K562 (cell line): ENCODE data around the gene SMG9. TPM values are rescaled to one million over a fixed set of nuclear protein-coding genes. Genes with fewer than 3 reads are reported as not detected.
A peak's percentile ranks its signal among the peaks of the same experiment; 100 is the strongest.

Experiments
- CTCF ChIP-seq, 3 experiments: IDR thresholded peaks in 2 of 3; conservative IDR thresholded peaks in 1 of 3; 2 replicates each; pipeline ENCODE4 v1.5.1; 2011 to 2012; ENCODE audit warnings: low read length in 3 of 3, mild to moderate bottlenecking in 3 of 3, control low read depth in 2 of 3, improper control_type of control experiment in 1 of 3, inconsistent platforms in 1 of 3, low read depth in 1 of 3, mixed read lengths in 1 of 3, moderate library complexity in 1 of 3; ENCODE audit not compliant: insufficient read depth in 2 of 3
- ELF4 ChIP-seq: fragments of 450-650 bp; formaldehyde crosslinking; IDR thresholded peaks from 2 replicates; pipeline ENCODE4 v1.4.0; 2022; ENCODE audit warnings: missing genetic modification characterization
- JUNB ChIP-seq: fragments of 450-650 bp; formaldehyde crosslinking; conservative IDR thresholded peaks from 2 replicates; pipeline ENCODE4 v1.4.0; 2020; ENCODE audit warnings: mild to moderate bottlenecking
- KAT7 ChIP-seq: sonication (generic); formaldehyde crosslinking; IDR thresholded peaks from 2 replicates; pipeline ENCODE4 v1.8.0; 2022; ENCODE audit warnings: missing genetic modification reagents, mild to moderate bottlenecking, borderline replicate concordance
- PCBP1 ChIP-seq: fragments of 200-400 bp; formaldehyde crosslinking; IDR thresholded peaks from 2 replicates; pipeline ENCODE4 v1.6.1; 2018; ENCODE audit warnings: mild to moderate bottlenecking, low read depth, low read length; ENCODE audit not compliant: poor library complexity, severe bottlenecking
- TCF3 ChIP-seq: sonication (generic); formaldehyde crosslinking; IDR thresholded peaks from 2 replicates; pipeline ENCODE4 v1.4.0; 2020; ENCODE audit warnings: mild to moderate bottlenecking, missing genetic modification reagents
- TFE3 ChIP-seq: fragments of 450-650 bp; formaldehyde crosslinking; IDR thresholded peaks from 2 replicates; pipeline ENCODE4 v1.4.0; 2020; ENCODE audit warnings: mild to moderate bottlenecking, mixed read lengths
- TGIF2 ChIP-seq: sonication (generic); formaldehyde crosslinking; IDR thresholded peaks from 2 replicates; pipeline ENCODE4 v1.8.1; 2022; ENCODE audit warnings: mild to moderate bottlenecking, missing genetic modification reagents, moderate library complexity
- THRAP3 ChIP-seq: fragments of 450-650 bp; IDR thresholded peaks from 2 replicates; pipeline ENCODE4 v1.6.1; 2016; ENCODE audit warnings: mild to moderate bottlenecking, inconsistent platforms, borderline replicate concordance
- ZNF140 ChIP-seq: fragments of 250-450 bp; sonication (Bioruptor Pico); IDR thresholded peaks from 2 replicates; pipeline ENCODE4 v1.8.0; 2021; ENCODE audit warnings: moderate library complexity, mild to moderate bottlenecking, inconsistent platforms
- ZNF561 ChIP-seq: fragments of 450-650 bp; formaldehyde crosslinking; conservative IDR thresholded peaks from 2 replicates; pipeline ENCODE4 v1.4.0; 2020; ENCODE audit warnings: mild to moderate bottlenecking, moderate library complexity
- ZNF609 ChIP-seq: sonication (generic); formaldehyde crosslinking; IDR thresholded peaks from 2 replicates; pipeline ENCODE4 v1.8.1; 2023; ENCODE audit warnings: missing genetic modification reagents, mild to moderate bottlenecking, borderline replicate concordance
- ZNF707 ChIP-seq: fragments of 250-450 bp; sonication (Bioruptor Pico); conservative IDR thresholded peaks from 2 replicates; pipeline ENCODE4 v1.8.0; 2022; ENCODE audit warnings: inconsistent platforms, mild to moderate bottlenecking, moderate library complexity
- polyA plus RNA-seq, 8 experiments: library from polyadenylated mRNA; depleted of rRNA in 4 of 8; stranded (reverse) in 5 of 8; unstranded in 3 of 8; fragments of >200 nt; fragmentation: Nextera tagmentation in 2 of 8; fragmentation: Illumina TruSeq in 1 of 8; extraction: Ambion mirVana in 2 of 8; extraction: Trizol in 1 of 8; gene quantifications; 2 replicates each; pipeline versions ENCODE4 v1.2.1 to v1.2.3, GENCODE V29; 2011 to 2014; ENCODE audit warnings: inconsistent platforms in 1 of 8, missing spikeins in 1 of 8
- total RNA-seq, 7 experiments: library from RNA; depleted of rRNA in 6 of 7; stranded (reverse); fragments of >200 nt in 6 of 7; fragmentation: Illumina TruSeq in 2 of 7; extraction: Trizol in 2 of 7; gene quantifications; 2 replicates each; pipeline versions ENCODE4 v1.2.1 to v1.2.3, GENCODE V29; 2011 to 2021; ENCODE audit warnings: low replicate concordance in 1 of 7
- TF ChIP-seq, protein P1 (sequence below): fragments of 250-450 bp; sonication (Bioruptor Pico); IDR thresholded peaks from 2 replicates; pipeline ENCODE4 v1.4.0; 2020; ENCODE audit warnings: mild to moderate bottlenecking, moderate library complexity
- TF ChIP-seq, protein P2 (sequence below): fragments of 250-450 bp; sonication (Bioruptor Pico); IDR thresholded peaks from 2 replicates; pipeline ENCODE4 v1.8.0; 2022; ENCODE audit warnings: moderate library complexity, mild to moderate bottlenecking, inconsistent platforms

SMG9 gene
- total and polyA plus RNA-seq, 9 of the 15 experiments (the other 6 are each of a cell fraction or from before 2014, with no cell fraction given), result 1.7 to 79.7 (median 40.2) TPM

GRCh38 chr19:43783636-43784035, 28.9 kb upstream of the SMG9 start (continued):
- peak; percentile 63; the same call in 1 of the 2 replicates for TF ChIP-seq ELF4 (CRISPR knock-in tag)
- no peak for TF ChIP-seq ZNF561 (CRISPR knock-in tag)
- no peak for TF ChIP-seq ZNF707 (CRISPR knock-in tag)
- TF ChIP-seq JUNB (CRISPR knock-in tag), result no peak
- TF ChIP-seq, protein P1, sequence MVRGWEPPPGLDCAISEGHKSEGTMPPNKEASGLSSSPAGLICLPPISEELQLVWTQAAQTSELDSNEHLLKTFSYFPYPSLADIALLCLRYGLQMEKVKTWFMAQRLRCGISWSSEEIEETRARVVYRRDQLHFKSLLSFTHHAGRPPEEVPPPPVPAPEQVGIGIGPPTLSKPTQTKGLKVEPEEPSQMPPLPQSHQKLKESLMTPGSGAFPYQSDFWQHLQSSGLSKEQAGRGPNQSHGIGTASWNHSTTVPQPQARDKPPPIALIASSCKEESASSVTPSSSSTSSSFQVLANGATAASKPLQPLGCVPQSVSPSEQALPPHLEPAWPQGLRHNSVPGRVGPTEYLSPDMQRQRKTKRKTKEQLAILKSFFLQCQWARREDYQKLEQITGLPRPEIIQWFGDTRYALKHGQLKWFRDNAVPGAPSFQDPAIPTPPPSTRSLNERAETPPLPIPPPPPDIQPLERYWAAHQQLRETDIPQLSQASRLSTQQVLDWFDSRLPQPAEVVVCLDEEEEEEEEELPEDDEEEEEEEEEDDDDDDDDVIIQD (CRISPR knock-in tag), result no peak
- peak; percentile 67; the same call in 1 of the 2 replicates for TF ChIP-seq THRAP3
- no peak for TF ChIP-seq PCBP1
- TF ChIP-seq TFE3 (CRISPR knock-in tag), result no peak
- TF ChIP-seq TCF3 (CRISPR knock-in tag), result no peak
- TF ChIP-seq, protein P2, sequence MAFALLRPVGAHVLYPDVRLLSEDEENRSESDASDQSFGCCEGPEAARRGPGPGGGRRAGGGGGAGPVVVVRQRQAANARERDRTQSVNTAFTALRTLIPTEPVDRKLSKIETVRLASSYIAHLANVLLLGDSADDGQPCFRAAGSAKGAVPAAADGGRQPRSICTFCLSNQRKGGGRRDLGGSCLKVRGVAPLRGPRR (CRISPR knock-in tag), result no peak
- no peak for TF ChIP-seq KAT7 (CRISPR knock-in tag)
- TF ChIP-seq ZNF609 (CRISPR knock-in tag), result no peak
- no peak for TF ChIP-seq TGIF2 (CRISPR knock-in tag)
- no peak for TF ChIP-seq CTCF (IDR thresholded peaks at IDR 0.05 in 2 of 3, conservative IDR thresholded peaks at IDR 0.05 in 1 of 3; ENCODE audit: insufficient read depth in 2 of 3, low read depth in 1 of 3, low read length in 3 of 3)
- TF ChIP-seq ZNF140, result no peak
